D721Med (cell line): ENCODE results near the gene ASCC3.

Source experiments
- DNase-seq: peaks from one replicate; pipeline ENCODE4 v3.0.0; 2011; ENCODE audit warnings: low spot score; ENCODE audit not compliant: insufficient read length
- FAIRE-seq: peaks from 2 replicates; lab custom pipeline; 2011; peaks lifted over from hg19 to GRCh38; lab: Jason Lieb, UNC
- TF ChIP-seq, protein P1 (sequence below): IDR thresholded peaks from 2 replicates; pipeline ENCODE4 v1.5.1; 2012; ENCODE audit warnings: mild to moderate bottlenecking, control low read depth; ENCODE audit not compliant: insufficient read depth; ENCODE audit errors: missing control alignments

Gene ASCC3

DNA sequence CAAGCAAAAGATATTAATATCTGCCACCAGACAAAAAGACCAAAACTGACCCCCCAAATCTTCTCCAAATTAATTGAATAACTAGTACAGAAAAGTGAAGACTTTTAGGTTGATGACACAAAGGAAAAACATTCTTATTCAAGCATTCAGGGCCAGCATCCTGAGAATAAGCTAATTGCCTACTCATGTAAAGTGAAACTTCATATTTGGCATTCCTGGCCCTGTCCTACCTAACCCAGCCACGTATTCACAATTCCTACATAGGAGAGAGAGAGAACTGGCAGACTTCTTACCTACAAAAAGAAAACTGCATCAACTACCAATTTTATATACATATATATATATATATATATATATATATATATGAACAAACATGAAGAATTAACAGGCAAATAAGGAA is 4.9 kb upstream of the ASCC3 start:
- DNase-seq, result no peak
- no peak for FAIRE-seq

DNA sequence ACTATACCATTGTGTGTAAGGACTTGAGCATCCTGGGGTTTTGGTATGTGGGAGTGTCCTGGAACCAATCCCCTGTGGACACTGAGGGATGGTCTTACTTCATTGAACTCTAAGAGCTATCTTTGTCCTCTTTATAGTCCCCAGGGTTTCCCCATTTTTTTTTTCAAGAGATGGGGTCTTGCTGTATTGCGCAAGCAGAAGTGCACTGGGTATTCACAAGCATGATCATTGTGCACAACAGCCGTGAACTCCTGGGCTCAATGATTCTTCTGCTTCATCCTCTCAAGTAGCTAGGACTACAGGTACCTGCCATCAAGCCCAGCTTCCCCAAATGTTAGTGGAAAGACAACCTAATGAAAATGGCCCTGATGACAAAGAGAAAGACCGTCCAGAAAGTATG is 2.2 kb upstream of the ASCC3 start:
- TF ChIP-seq, protein P1, sequence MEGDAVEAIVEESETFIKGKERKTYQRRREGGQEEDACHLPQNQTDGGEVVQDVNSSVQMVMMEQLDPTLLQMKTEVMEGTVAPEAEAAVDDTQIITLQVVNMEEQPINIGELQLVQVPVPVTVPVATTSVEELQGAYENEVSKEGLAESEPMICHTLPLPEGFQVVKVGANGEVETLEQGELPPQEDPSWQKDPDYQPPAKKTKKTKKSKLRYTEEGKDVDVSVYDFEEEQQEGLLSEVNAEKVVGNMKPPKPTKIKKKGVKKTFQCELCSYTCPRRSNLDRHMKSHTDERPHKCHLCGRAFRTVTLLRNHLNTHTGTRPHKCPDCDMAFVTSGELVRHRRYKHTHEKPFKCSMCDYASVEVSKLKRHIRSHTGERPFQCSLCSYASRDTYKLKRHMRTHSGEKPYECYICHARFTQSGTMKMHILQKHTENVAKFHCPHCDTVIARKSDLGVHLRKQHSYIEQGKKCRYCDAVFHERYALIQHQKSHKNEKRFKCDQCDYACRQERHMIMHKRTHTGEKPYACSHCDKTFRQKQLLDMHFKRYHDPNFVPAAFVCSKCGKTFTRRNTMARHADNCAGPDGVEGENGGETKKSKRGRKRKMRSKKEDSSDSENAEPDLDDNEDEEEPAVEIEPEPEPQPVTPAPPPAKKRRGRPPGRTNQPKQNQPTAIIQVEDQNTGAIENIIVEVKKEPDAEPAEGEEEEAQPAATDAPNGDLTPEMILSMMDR, result no peak
- no peak for FAIRE-seq

More for the DNA sequence above, 4.9 kb upstream of the ASCC3 start:
- TF ChIP-seq, protein P1, result no peak

DNA sequence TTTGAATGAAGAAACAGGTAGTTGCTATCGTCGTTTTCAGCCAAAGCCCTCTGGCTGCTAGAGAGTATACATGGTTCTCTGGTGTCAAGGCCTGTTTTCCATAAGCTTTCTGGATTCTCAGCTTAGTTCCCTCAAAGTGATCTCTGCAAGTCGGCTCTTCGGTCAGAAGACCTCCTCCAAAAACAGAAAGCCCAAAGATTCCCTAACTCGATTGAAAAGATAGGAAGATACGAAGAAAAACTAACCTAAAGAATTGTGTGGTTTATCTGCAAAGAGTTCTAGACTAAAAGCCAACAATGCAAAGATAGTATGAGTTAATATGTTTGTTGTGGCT is 545 bp upstream of the ASCC3 start:
- TF ChIP-seq, protein P1, result no peak
- DNase-seq, result no peak
- FAIRE-seq, result no peak

More for the DNA sequence above, 2.2 kb upstream of the ASCC3 start:
- DNase-seq, result no peak

DNA sequence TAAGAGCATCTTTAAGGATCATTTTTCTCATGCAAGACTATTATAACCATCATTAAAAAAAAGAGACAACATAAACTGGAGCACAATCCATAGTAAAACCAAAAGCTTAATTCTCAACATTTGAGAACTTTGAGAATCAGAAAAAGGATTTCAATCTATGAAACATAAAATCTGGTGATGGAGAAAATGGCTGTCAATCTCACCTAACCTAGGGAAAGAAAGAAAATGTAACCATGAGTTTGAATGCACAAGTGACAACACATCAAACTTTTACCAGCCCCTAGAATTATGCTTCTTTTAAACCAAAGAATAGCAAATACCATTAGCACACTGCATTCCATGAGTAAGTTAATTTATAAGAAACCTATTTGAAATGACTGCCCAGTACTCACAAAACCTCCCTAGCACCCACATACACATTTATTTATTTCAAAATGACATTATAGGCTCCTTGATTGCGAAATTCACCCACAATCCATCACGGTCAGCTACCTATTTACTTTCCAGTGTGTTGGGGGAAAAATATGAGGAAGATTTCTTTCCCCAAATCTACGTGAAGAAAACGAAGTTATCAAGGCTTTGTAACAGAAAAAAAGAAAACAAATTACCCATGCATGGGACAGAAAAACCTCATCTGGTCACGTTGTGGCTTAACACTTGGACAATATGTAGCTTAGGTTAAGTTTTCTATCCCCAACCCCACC is 828 bp downstream of the ASCC3 start:
- TF ChIP-seq, protein P1, result no peak
- DNase-seq, result no peak
- peak; percentile 16 for FAIRE-seq

DNA sequence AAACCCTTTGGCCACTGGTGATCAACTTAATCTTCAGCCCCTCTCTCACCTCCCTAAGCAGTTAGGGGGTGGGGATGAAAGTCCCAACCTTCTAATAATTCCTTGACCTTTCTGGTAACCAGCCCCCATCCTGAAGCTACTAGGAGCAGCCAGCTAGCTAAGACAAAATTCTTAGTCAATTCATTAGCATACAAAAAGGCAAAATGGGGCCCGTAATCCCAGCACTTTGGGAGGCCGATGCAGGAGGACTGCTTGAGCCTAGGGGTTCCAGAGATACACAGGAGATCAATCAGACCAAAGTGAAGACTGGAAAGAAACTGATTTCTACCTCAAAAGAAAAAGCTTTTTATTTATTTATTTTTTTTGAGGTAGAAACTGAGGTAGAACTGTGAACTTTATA is 1.8 kb downstream of the ASCC3 start:
- no peak for DNase-seq
- TF ChIP-seq, protein P1, result no peak
- no peak for FAIRE-seq

DNA sequence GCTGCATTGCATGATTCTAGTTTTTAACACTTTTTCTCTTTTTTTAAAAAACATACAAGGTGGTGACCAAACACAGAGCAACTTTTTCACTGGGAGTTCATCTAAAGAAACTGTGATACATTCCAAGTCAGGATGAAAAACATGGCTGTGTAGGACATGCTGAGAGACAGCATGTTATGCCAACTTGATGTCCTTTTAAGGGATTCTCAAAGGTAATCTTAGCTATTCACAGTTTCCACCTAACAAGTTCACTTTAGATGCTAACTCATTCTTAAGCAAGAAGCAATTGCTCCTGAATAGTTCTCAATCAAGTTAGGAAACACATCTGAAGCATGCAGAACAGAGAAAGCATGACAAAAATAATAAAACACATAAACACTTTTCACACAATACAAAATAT is 3.3 kb downstream of the ASCC3 start:
- FAIRE-seq, result no peak
- DNase-seq, result no peak
- TF ChIP-seq, protein P1, result no peak

DNA sequence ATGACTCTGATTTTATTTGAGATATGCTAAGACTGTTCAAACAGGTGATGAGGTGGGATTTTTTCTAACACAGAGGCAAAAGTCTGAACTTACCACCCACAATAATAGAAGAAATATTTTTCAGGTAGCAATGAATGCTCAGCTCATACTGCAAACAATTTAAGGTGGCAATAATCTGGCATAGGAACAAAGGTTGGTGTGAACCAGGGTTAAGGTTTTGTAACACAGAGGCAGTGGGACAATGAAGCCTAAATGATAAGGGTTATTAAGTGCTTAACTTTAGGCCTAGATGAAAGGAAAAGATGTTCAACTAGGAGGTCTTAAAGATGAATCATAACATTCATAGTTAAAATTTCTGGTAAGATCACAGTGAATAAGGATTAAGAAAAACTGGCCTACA is 4.9 kb downstream of the ASCC3 start:
- DNase-seq (no peak), FAIRE-seq (no peak)
- TF ChIP-seq, protein P1, result no peak
